ENCODE measurements around the gene GAS2L2. TPM values are rescaled to one million over a fixed set of nuclear protein-coding genes. Genes with fewer than 3 reads are reported as not detected.

GAS2L2 gene
- total RNA-seq, 1 experiment from 2014 or later: 0.15 TPM

- Mint-ChIP-seq H3K9me3 (no peaks in the 10 kb centered on the region), H3K36me3 (0 out of 2 replicates have a peak, but pooled peaks cover 3% of the 10 kb centered on the region), H3K27me3 (ENCODE audit: low read depth) (peaks cover 55% of the 10 kb centered on the region), H3K27ac (no peak overlapping the region), H3K4me1 (peaks cover 11% of the 10 kb centered on the region), H3K4me3 (no peak overlapping the region)
- ATAC-seq (no peak), DNase-seq (ENCODE audit: low spot score) (no peak)
- ChIA-PET POLR2A (interaction anchor here (1.2 kb wide), 1 partner anchor 13 kb away, joined by 3 read pairs; no protein-coding TSS in a partner anchor), CTCF (interaction anchor here (0.5 to 6.9 kb wide), 6 partner anchors 16 to 201 kb away, joined by 3 to 85 read pairs (median 10); partner anchors contain the start of genes RASL10B and TAF15)
- TF ChIP-seq CDX4 (CRISPR knock-in tag; IDR thresholded peaks at IDR 0.05; ENCODE audit: borderline replicate concordance) (no peak), KAT7 (CRISPR knock-in tag; IDR thresholded peaks at IDR 0.05; ENCODE audit: borderline replicate concordance) (no peak), GRHL2 (CRISPR knock-in tag; IDR thresholded peaks at IDR 0.05; ENCODE audit: insufficient replicate concordance, severe bottlenecking) (no peak), CREB1 (CRISPR knock-in tag; IDR thresholded peaks at IDR 0.05) (no peak), ZNF263 (CRISPR knock-in tag; IDR thresholded peaks at IDR 0.05; ENCODE audit: low read depth) (no peak), ZNF219 (CRISPR knock-in tag; IDR thresholded peaks at IDR 0.05; ENCODE audit: borderline replicate concordance) (no peak)
- TF ChIP-seq, protein P1, sequence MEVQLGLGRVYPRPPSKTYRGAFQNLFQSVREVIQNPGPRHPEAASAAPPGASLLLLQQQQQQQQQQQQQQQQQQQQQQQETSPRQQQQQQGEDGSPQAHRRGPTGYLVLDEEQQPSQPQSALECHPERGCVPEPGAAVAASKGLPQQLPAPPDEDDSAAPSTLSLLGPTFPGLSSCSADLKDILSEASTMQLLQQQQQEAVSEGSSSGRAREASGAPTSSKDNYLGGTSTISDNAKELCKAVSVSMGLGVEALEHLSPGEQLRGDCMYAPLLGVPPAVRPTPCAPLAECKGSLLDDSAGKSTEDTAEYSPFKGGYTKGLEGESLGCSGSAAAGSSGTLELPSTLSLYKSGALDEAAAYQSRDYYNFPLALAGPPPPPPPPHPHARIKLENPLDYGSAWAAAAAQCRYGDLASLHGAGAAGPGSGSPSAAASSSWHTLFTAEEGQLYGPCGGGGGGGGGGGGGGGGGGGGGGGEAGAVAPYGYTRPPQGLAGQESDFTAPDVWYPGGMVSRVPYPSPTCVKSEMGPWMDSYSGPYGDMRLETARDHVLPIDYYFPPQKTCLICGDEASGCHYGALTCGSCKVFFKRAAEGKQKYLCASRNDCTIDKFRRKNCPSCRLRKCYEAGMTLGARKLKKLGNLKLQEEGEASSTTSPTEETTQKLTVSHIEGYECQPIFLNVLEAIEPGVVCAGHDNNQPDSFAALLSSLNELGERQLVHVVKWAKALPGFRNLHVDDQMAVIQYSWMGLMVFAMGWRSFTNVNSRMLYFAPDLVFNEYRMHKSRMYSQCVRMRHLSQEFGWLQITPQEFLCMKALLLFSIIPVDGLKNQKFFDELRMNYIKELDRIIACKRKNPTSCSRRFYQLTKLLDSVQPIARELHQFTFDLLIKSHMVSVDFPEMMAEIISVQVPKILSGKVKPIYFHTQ (CRISPR knock-in tag; IDR thresholded peaks at IDR 0.05): no peak
- TF ChIP-seq, protein P2, sequence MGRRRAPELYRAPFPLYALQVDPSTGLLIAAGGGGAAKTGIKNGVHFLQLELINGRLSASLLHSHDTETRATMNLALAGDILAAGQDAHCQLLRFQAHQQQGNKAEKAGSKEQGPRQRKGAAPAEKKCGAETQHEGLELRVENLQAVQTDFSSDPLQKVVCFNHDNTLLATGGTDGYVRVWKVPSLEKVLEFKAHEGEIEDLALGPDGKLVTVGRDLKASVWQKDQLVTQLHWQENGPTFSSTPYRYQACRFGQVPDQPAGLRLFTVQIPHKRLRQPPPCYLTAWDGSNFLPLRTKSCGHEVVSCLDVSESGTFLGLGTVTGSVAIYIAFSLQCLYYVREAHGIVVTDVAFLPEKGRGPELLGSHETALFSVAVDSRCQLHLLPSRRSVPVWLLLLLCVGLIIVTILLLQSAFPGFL (CRISPR knock-in tag; IDR thresholded peaks at IDR 0.05; ENCODE audit: borderline replicate concordance): no peak
These were observed 7.8 kb downstream of the GAS2L2 start for GRCh38 chr17:35745246-35745645.

- TF ChIP-seq KAT7 (CRISPR knock-in tag; IDR thresholded peaks at IDR 0.05; ENCODE audit: borderline replicate concordance) (no peak), NFYB (CRISPR knock-in tag; conservative IDR thresholded peaks at IDR 0.05; ENCODE audit: low read depth) (no peak), ZNF121 (CRISPR knock-in tag; IDR thresholded peaks at IDR 0.05) (no peak), SMAD3 (CRISPR knock-in tag; IDR thresholded peaks at IDR 0.05; ENCODE audit: borderline replicate concordance) (no peak), NFE2L1 (CRISPR knock-in tag; IDR thresholded peaks at IDR 0.05) (no peak), ETV6 (CRISPR knock-in tag; IDR thresholded peaks at IDR 0.05) (no peak), SOX15 (CRISPR knock-in tag; IDR thresholded peaks at IDR 0.05) (no peak), MLX (CRISPR knock-in tag; IDR thresholded peaks at IDR 0.05) (no peak), ZNF423 (CRISPR knock-in tag; IDR thresholded peaks at IDR 0.05) (no peak), HMGA2 (CRISPR knock-in tag; IDR thresholded peaks at IDR 0.05) (no peak), SP1 (CRISPR knock-in tag; conservative IDR thresholded peaks at IDR 0.05) (no peak), ZNF396 (CRISPR knock-in tag; IDR thresholded peaks at IDR 0.05; ENCODE audit: borderline replicate concordance) (no peak), GABPB1 (CRISPR knock-in tag; IDR thresholded peaks at IDR 0.05) (no peak), CBFB (CRISPR knock-in tag; IDR thresholded peaks at IDR 0.05; ENCODE audit: low read depth) (no peak), NFATC4 (CRISPR knock-in tag; IDR thresholded peaks at IDR 0.05) (no peak)
- TF ChIP-seq, protein P1 (CRISPR knock-in tag; IDR thresholded peaks at IDR 0.05): no peak
- TF ChIP-seq, protein P3, sequence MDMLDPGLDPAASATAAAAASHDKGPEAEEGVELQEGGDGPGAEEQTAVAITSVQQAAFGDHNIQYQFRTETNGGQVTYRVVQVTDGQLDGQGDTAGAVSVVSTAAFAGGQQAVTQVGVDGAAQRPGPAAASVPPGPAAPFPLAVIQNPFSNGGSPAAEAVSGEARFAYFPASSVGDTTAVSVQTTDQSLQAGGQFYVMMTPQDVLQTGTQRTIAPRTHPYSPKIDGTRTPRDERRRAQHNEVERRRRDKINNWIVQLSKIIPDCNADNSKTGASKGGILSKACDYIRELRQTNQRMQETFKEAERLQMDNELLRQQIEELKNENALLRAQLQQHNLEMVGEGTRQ (CRISPR knock-in tag; IDR thresholded peaks at IDR 0.05): no peak
- TF ChIP-seq, protein P4, sequence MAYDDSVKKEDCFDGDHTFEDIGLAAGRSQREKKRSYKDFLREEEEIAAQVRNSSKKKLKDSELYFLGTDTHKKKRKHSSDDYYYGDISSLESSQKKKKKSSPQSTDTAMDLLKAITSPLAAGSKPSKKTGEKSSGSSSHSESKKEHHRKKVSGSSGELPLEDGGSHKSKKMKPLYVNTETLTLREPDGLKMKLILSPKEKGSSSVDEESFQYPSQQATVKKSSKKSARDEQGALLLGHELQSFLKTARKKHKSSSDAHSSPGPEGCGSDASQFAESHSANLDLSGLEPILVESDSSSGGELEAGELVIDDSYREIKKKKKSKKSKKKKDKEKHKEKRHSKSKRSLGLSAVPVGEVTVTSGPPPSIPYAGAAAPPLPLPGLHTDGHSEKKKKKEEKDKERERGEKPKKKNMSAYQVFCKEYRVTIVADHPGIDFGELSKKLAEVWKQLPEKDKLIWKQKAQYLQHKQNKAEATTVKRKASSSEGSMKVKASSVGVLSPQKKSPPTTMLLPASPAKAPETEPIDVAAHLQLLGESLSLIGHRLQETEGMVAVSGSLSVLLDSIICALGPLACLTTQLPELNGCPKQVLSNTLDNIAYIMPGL (CRISPR knock-in tag; IDR thresholded peaks at IDR 0.05): no peak
- no peak for DNase-seq (ENCODE audit: low spot score)
- H3K9me3 Mint-ChIP-seq: no peaks in the 10 kb centered on the region
- no peak overlapping the region for H3K27ac Mint-ChIP-seq
- peaks cover 56% of the 10 kb centered on the region for H3K27me3 Mint-ChIP-seq (ENCODE audit: low read depth)
- H3K36me3 Mint-ChIP-seq: peaks cover 4% of the 10 kb centered on the region; the same call in 1 of the 2 replicates
- peaks cover 9% of the 10 kb centered on the region for H3K4me1 Mint-ChIP-seq
- ChIA-PET POLR2A (interaction anchor here (1.2 kb wide), 1 partner anchor 12 kb away, joined by 3 read pairs; no protein-coding TSS in a partner anchor), CTCF (interaction anchor here (1.0 to 6.9 kb wide), 6 partner anchors 15 to 191 kb away, joined by 3 to 85 read pairs (median 10); partner anchors contain the start of genes RASL10B and TAF15)
- H3K4me3 Mint-ChIP-seq: no peak overlapping the region
- ATAC-seq: no peak
These were observed 8.2 kb downstream of the GAS2L2 start for GRCh38 chr17:35744830-35745229.
